Right renal pelvis (tissue), 4 donors: ENCODE data around the gene FBLN1. TPM values are rescaled to one million over a fixed set of nuclear protein-coding genes. Genes with fewer than 3 reads are reported as not detected.
"Not testable (repeated sequence)": the region's sequence is repeated elsewhere in the genome, so short reads cannot be mapped to it uniquely, and the experiment has no call there.

Experiments used
- DNase-seq, 4 donors: peaks; one replicate each; pipeline ENCODE4 v3.0.0-alpha.2; 2013; ENCODE audit warnings: low read depth in 4 of 4, low spot score in 3 of 4, missing footprints in 1 of 4
- polyA plus RNA-seq, 4 donors: library from polyadenylated mRNA; unstranded; fragments of 120-200 nt; gene quantifications; one replicate each; pipeline ENCODE4 v1.2.1, GENCODE V29; 2013; ENCODE audit not compliant: insufficient read length in 4 of 4

The FBLN1 gene
- polyA plus RNA-seq, 4 donors = 95.2 to 194 (median 139) TPM

DNA sequence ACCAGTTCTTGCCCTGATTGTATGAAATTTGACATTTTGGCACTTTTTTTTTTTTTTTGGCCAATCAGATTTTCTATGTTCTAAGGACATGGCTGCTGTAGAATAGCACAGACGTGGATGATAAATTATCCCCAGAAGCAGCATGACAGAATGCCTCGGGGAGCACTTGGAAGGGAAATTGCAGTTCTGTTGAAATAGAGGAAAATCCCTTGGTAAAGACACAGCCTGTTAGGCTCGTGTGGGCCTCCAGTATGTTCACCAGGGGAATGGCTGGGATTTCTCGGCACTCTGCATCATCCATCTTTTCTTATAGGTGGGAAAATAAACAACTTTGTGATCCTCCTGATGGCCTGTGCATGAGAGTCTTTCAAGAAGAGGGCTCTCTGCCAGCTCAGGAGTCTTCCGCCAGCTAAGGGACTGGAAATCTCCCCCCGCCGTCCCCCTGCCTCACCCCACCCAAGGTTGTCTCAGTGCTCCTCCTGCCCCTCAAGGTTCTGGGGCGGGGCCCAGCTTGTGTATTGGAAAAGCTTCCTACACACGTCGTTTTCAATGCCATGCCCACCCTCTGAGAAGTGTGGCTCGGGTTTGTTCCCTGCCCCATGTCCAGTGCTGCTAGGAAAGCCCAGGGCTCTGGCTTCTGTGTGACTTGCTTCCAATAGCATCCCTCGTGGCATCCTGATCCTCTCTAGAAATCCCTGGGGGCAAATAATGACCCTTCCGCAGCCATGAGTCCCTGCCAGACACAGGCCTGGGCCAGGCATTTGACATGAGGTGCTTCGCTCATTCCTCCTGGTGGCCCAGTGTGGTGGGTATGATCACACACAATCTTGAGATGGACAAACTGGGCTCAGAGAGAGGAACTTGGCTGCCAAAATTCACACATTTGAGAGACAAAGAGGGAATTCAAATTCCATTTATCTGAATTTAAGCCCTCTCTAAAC lies 98.4 kb downstream of the FBLN1 start:
- no peak for DNase-seq

DNA sequence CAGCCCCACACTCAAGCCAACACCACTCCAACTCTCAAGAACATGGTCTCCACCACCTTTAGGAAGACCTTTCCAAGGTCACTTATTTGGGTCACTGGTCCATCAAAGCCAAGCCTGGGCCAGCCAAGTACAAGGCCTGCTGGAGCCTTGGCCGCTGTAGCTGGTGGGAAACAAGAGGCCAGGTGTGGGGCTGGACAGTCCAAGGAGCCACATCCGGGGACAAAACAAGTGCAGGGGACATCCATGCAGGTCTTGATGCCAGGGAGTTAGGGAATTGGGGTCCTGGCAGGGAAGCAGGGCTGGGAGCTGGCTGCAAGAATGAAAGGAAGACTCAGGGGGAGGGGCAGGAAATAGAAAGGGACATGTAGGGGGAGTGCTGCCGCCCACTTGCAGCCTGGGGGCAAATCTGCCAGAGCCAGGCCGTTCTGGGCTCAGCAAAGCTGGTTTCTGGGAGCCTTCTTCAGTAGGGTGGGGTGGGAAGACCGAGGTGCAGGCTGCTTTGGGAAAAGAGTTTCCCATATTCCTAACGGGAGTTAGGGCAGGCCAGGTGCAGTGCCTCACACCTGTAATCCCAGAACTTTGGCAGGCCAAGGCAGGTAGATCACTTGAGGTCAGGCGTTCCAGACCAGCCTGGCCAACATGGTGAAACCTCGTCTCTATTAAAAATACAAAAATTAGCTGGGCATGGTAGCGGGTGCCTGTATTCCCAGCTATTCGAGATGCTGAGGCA lies 99.5 kb downstream of the FBLN1 start:
- no peak for DNase-seq

GRCh38 chr22:45602824-45603595 lies 100.3 kb downstream of the FBLN1 start:
- DNase-seq = no peak

GRCh38 chr22:45603619-45604018 lies 100.9 kb downstream of the FBLN1 start:
- DNase-seq = no peak

DNA sequence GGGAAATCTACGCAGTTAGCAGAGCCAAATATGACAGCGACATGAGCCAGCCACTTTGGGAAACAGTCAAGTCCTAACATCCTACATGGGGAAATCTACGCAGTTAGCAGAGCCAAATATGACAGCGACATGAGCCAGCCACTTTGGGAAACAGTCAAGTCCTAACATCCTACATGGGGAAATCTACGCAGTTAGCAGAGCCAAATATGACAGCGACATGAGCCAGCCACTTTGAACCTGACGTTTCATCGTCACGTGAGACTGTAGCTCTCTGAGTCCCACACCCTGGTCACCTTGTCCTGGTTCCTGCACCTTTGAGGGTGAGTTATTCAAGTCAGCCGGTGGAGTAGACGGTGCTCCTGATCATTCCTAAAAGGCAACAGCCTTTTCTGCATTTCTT lies 105.4 kb downstream of the FBLN1 start:
- DNase-seq = not testable (repeated sequence)

- DNase-seq = no peak
These were observed 106.1 kb downstream of the FBLN1 start for GRCh38 chr22:45608763-45609180.

- DNase-seq = no peak
These were observed 109.8 kb downstream of the FBLN1 start for GRCh38 chr22:45612451-45612901.

- no peak for DNase-seq
These were observed 110.3 kb downstream of the FBLN1 start for GRCh38 chr22:45612940-45613339.

DNA sequence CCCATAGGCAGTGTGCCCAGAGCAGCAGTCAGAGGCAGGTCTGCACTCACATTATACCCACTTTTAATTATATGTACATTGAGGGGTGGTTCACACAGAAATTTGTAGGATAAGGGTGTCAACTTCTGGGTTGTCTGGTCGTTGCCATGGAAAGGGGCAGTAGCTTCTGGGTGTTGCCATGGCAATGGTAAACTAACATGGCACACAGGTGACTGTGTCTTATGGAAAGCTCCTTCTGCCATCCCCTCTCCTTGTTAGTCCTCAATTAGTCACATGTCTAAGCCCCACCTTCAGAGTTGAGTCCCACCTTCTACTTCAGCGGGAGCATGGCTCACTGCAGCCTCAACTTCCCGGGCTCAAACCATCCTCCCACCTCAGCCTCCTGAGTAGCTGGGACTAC lies 112.7 kb downstream of the FBLN1 start:
- DNase-seq = no peak

GRCh38 chr22:45616432-45616831 lies 113.7 kb downstream of the FBLN1 start:
- DNase-seq = no peak

DNA sequence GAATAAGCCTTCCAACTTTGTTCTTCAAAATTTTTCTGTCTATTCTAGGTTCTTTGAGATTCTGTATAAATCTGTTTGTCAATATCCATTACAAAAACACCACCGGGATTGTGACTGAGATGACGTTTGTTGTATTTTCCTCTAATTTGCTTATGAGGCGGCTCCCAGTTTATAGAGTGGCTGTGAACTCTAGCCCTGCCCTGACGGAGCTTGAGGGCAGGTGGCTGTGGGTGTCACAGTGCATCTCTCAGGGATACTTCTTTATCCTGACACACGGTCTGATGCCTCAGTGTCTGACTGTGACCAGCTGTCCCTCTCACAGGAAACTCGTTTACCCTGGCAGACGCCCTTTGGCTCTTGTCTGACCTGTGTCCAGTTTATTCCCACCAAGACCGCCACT lies 115.3 kb downstream of the FBLN1 start:
- no peak for DNase-seq

DNA sequence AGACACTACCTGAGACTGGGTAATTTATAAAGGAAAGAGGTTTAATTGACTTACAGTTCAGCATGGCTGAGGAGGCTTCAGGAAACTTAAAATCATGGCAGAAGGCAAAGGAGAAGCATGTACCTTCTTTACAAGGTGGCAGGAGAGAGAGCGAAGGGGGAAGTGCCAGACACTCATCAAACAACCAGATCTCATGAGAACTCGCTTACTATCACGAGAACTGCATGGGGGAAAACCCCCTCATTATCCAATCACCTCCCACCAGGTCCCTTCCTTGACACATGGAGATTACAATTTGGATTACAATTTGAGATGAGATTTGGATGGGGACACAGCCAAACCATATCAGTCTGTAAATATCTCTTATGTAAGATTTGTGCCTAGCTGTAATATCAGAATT lies 118.0 kb downstream of the FBLN1 start:
- DNase-seq = no peak

DNA sequence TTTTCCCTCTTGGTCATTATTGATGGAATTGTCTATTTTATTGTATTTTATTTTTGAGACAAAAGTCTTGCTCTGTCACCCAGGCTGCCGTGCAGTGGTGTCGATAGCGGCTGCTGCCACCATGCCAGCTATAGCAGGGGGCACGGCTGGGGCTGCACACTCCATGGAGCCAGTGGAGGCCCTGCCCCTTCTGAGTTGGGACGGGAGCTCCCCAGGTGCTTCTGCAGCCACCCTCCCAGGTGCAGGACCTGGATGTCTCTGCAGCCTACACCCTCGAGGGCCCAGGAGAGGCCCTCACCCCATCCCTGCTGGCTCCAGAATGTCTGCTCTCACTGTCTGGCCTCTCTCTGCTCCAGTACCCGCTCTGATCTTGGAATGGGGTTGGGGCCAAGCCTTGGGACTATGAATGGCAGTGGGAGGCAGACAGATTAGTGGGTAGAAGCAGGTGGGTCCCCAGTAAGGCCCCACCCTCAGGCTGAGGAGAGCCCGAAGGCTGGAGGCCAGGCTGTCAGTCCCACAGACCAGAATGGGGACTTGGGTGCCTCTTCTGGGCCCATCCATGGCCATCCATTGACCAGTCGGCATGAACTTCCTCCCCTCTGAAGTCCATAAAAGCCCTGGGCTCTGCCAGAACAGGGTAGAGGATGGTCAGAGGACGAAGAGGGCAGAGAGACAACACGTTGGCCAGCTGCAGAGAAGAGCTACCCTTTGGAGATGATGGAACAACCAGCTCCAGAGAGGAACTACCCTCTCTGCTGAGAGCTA lies 119.3 kb downstream of the FBLN1 start:
- DNase-seq = no peak

DNA sequence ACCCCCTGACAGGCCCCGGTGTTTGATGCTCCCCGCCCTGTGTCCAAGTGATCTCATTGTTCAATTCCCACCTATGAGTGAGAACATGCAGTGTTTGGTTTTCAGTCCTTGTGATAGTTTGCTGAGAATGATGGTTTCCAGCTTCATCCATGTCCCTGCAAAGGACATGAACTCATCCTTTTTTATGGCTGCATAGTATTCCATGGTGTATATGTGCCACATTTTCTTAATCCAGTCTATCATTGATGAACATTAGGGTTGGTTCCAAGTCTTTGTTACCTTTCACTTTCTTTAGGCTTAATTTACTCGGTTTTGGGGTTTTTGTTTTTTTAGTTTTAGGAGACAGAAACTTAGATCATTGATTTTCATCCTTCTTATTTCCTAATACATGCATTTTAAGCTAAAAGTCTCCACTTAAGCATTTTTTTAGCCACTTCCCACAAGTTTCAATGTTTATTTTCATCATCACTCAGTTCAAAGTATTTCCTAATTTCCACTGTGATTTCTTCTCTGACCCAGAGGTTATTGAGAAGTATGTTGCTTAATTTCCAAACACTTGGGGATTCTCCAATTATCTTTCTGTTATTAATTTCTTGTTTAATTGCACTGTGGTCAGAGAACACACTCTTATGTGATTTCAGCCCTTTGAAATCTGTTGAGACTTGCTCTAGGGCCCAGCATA lies 120.9 kb downstream of the FBLN1 start:
- DNase-seq = not testable (repeated sequence)

DNA sequence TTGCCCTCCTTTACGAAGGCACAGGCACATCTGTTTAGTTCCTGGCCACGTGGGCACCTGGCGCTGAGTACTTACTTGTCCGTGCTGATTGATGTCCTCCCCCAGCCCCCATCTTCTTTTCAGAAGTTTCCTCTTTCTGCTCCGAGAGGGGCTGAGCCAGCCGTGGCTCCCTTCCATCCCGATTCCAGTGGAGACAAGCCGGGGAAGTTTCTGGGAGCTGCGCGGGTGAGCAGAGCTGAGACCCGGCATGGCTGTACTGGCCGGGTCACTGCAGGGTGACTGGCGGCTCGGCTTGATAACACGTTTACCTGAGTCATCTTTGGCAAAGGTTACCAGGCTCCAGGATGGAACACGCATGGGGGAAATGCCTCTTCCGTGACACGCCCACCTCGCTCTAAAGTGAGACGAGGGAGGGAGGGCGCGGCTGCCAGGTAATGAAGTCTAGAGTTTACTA lies 123.5 kb downstream of the FBLN1 start:
- no peak for DNase-seq

DNA sequence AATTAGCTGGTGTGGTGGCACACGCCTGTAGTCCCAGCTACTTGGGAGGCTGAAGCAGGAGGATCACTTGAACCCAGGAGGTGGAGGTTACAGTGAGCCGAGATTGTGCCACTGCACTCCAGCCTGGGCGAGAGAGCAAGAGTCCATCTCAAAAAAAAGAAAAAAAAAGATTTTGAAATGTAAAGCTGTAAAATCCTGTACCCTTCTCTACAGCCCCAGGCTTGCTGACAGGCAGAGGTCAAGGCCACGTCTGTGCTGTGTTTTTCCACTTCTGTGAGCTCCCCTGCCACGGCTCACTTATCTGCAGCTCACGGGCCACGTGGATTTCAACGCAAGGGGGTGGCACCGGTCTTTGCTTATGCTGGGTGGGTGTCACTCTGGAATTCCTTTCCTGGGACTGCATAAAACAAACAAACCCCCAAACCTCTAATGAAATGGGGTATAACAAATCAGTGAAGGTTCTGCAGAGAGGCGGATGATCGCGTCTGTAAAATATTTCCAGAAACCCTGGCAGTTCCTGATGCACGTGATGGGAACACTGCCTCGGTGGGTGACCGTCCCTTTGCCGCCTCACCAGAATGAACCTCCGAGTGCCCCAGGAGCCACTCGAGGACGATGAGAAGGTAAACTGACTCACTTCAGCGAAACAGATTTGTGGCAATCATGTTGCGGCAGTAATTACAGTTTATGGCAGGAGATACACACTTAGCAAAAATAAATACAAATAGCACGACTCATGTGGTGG lies 125.0 kb downstream of the FBLN1 start:
- DNase-seq = no peak

DNA sequence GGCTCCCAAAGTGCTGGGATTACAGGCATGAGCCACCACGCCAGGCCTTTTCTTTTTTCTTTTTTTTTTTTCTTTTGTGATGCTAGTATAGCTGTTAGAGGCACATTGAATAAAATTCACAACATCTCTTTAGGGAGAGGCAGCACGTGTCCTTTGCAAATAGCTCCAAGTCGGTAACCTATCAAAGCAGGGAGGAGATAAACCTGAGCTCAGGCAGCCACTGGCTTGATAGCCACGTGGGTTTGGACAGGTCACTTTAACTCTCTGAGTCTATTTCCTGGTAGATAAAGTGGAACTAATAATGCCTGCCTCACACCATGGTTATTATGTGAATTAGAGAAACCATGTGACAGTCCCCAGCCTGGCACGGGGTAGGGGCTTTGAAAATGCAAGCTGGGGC lies 125.8 kb downstream of the FBLN1 start:
- DNase-seq = no peak

- DNase-seq = no peak
These were observed 126.9 kb downstream of the FBLN1 start for GRCh38 chr22:45629469-45630089.
